Activated T-cell treated with anti-CD3 and anti-CD28 coated beads, Interleukin-2, amount 50 U/mL, for 4 hours (primary cell): ENCODE measurements around the gene UBASH3B. TPM values are rescaled to one million over a fixed set of nuclear protein-coding genes. Genes with fewer than 3 reads are reported as not detected.

Source experiments
- ATAC-seq, 2 donors: fragments of 200-7000 bp; cut with Tn5 transposase; one replicate each; pipeline ENCODE4 v1.10.0; 2021
- DNase-seq: peaks from one replicate; pipeline ENCODE4 v3.0.0-alpha.2; 2020
- H3K27me3 Mint-ChIP-seq: one replicate; pipeline ENCODE4 v1.8.0; 2021; ENCODE audit warnings: low read depth, mixed read lengths
- H3K36me3 Mint-ChIP-seq: one replicate; pipeline ENCODE4 v1.8.0; 2022; ENCODE audit warnings: mixed read lengths; ENCODE audit not compliant: insufficient read depth
- H3K4me1 Mint-ChIP-seq: one replicate; pipeline ENCODE4 v1.8.0; 2021; ENCODE audit warnings: low read depth, mixed read lengths
- H3K4me3 Mint-ChIP-seq: one replicate; pipeline ENCODE4 v1.8.0; 2021; ENCODE audit warnings: mild to moderate bottlenecking, moderate library complexity, mixed read lengths
- H3K9me3 Mint-ChIP-seq: one replicate; pipeline ENCODE4 v1.8.0; 2021; ENCODE audit warnings: mixed read lengths
- total RNA-seq, 3 donors: library from RNA; stranded (reverse); gene quantifications; one replicate each; pipeline ENCODE4 v1.2.1, GENCODE V29; 2021

The UBASH3B gene
- total RNA-seq, 3 donors from 2014 or later = 37.6 to 53.3 (median 39.9) TPM

DNA sequence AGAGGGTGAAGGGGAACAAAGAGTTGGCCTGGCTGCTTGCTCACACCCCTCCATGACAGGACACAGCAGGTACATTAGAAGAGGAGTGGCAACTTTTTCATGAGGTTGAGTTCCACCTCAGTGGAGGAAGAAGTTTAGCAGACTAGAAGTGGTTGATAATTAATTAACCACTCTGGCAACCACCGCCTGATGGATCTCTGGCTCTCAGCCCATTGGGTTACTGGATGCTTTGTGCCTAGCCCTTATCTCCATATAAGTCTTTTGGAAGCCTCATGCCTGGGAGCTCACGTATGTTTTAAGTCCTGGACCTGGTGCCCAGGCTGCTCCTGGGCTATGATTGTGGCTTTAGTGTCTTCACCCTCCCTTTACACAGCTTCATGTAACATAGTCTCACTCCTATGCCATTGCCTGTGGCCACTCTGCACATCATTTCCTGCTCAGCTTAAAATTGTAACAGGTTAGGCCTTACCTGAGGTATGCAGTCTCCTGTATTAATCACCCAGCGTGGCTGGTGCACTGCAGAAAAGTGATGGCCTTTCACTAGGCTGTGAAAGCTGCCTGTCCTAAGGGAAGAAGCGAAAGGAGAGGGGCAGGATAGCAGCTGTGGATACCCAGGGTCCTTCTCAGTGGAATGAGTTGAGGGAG, 110.1 kb downstream of the UBASH3B start:
- Mint-ChIP-seq H3K36me3 (peaks cover 8% of the 10 kb centered on the region), H3K27me3 (no peaks in the 10 kb centered on the region), H3K9me3 (no peaks in the 10 kb centered on the region), H3K4me1 (peaks cover 8% of the 10 kb centered on the region), H3K4me3 (no peak overlapping the region)
- ATAC-seq (no peak), DNase-seq (no peak)

DNA sequence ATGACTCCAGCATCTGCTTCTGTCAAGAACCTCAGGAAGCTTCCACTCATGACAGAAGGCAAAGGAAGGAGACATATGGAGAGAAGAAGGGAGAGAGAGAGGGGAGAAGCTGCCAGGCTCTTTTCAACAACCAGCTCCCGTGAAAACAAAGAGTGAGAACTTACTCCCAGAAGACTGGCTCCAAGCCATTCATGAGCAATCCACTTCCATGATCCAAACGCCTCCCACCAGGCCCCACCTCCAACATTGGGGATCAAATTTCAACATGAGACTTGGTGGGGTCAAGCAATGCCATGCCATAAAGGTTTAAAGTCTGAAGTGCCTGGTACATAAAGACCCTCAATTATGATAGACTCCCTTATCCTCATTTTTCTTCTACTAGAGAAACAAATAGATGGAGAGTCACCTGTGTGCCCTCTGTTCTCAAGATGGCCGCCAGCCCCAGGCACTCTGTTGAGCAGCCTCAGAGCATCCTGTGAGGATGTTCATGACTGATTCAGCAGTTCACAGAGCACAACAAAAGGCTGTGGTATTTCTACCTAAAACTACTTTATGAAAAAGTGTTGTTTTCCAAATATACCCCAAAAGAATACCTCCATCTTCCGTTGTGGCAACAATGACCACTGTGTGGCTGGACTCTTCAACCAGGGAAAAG, 113.7 kb downstream of the UBASH3B start:
- Mint-ChIP-seq H3K27me3 (no peaks in the 10 kb centered on the region), H3K36me3 (peaks cover 6% of the 10 kb centered on the region), H3K4me1 (peaks cover 15% of the 10 kb centered on the region), H3K4me3 (no peak overlapping the region), H3K9me3 (no peaks in the 10 kb centered on the region)
- ATAC-seq (no peak), DNase-seq (no peak)

- no peak for DNase-seq
- Mint-ChIP-seq H3K4me1 (peaks cover 37% of the 10 kb centered on the region), H3K9me3 (no peaks in the 10 kb centered on the region), H3K36me3 (peaks cover 9% of the 10 kb centered on the region), H3K4me3 (no peak overlapping the region), H3K27me3 (no peaks in the 10 kb centered on the region)
- ATAC-seq = no peak
Measured at GRCh38 chr11:122772945-122773344, 117.4 kb downstream of the UBASH3B start.

DNA sequence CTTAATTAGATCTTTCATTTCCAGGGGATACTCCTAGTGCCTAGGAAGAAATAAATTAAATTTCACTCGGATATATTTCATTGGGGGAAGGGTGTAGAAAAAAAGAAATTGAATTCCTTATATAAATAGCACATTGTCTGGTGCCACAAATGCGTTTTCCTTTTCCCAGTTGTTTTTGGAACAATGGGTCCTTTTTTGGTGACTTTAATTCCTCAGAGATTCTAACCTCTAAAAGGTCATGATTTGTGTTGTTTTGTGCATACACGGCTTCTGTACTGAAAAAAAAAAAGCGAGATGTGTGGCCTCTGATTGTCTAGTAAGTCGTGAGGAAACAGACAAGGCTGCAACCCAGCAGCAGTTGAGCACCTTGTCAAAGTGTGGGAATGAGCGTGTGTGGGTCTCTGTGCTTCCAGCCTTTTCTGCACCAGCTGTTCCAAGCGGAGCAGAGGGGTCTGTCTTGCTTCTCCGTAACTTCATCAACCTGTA, 118.3 kb downstream of the UBASH3B start:
- Mint-ChIP-seq H3K4me3 (no peak overlapping the region), H3K36me3 (peaks cover 12% of the 10 kb centered on the region)

DNA sequence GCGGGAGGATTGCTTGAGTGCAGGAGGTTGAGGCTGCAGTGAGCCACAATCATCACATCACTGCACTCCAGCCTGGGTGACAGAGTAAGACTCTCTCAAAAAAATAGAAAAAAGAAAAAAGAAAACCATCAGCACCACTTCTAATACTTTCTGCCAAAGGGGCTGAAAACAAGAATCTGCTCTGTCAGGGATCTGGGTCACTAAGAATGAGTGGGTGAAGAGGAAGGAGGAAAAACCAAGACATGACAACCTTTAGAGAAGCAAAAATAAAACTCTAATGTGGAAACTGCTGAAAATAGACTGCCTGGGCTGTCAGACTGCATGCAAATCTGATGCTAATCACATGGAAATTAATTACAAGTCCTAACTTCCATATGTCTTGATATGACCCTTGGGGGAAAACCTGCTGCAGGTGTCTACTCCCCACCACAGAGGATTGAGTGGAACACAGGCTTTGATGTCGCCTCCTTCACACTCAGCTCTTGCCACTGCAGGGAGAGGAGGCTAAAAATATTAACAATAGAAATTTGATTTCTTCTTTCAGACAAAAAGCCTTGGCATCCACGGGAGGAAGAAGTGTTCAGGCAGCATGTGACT, 120.3 kb downstream of the UBASH3B start:
- Mint-ChIP-seq H3K27me3 (no peaks in the 10 kb centered on the region), H3K4me1 (peaks cover 44% of the 10 kb centered on the region), H3K9me3 (no peaks in the 10 kb centered on the region), H3K36me3 (peaks cover 16% of the 10 kb centered on the region), H3K4me3 (no peak overlapping the region)
- ATAC-seq = peak; percentile 52 to 59
- DNase-seq = no peak

More for the DNA sequence above, 118.3 kb downstream of the UBASH3B start:
- peaks cover 43% of the 10 kb centered on the region for H3K4me1 Mint-ChIP-seq
- no peaks in the 10 kb centered on the region for H3K9me3 Mint-ChIP-seq
- no peak for DNase-seq
- no peak for ATAC-seq
- no peaks in the 10 kb centered on the region for H3K27me3 Mint-ChIP-seq

- no peaks in the 10 kb centered on the region for H3K27me3 Mint-ChIP-seq
- no peak for ATAC-seq
- peaks cover 20% of the 10 kb centered on the region for H3K36me3 Mint-ChIP-seq
- no peak for DNase-seq
- H3K4me3 Mint-ChIP-seq = no peak overlapping the region
- peaks cover 47% of the 10 kb centered on the region for H3K4me1 Mint-ChIP-seq
- H3K9me3 Mint-ChIP-seq = no peaks in the 10 kb centered on the region
Measured at GRCh38 chr11:122776546-122776945, 121.0 kb downstream of the UBASH3B start.

DNA sequence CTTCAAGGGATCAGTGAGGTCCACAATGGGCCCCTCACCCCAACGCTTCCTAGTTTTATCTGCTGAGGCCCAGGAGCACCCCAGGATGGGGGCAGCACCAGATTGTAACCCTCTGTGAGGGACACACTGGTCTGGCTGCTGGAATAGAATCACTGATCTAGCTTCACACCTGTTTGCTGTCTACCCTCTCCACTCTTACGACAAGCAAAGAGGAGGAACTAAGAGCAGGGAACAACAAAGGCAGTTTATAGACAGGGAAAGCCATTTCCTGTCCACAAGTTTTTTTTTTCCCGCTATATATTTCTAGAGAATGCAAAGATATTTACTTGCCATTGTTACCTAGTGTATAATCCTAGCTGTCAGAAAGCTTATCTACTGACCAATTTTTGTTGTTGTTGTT, 121.8 kb downstream of the UBASH3B start:
- Mint-ChIP-seq H3K4me1 (peaks cover 48% of the 10 kb centered on the region), H3K4me3 (no peak overlapping the region), H3K9me3 (no peaks in the 10 kb centered on the region), H3K36me3 (peaks cover 20% of the 10 kb centered on the region), H3K27me3 (no peaks in the 10 kb centered on the region)
- no peak for ATAC-seq
- no peak for DNase-seq

DNA sequence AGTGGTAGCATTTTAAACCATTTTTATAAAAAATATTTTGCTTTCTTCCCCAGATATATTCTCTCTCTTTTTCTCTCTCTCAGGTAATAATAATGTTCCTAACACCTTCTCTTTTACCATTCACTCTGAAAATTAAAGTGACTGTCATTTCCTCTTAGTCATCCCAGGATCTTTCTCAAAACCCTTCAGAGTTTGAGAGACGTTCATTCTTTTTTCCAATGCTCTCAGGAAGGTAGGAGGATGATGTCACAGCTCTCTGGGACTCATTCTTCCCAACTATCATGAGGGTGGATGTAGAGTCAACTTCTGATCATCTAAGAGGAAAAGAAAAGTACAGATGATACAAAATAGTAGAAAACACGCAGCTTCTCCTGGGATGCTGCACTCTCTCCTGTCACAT, 122.6 kb downstream of the UBASH3B start:
- no peaks in the 10 kb centered on the region for H3K9me3 Mint-ChIP-seq
- ATAC-seq = peak; percentile 65 to 66
- no peak for DNase-seq
- H3K27me3 Mint-ChIP-seq = no peaks in the 10 kb centered on the region
- H3K36me3 Mint-ChIP-seq = peaks cover 26% of the 10 kb centered on the region
- peak overlapping the region; percentile 22 for H3K4me3 Mint-ChIP-seq
- peaks cover 46% of the 10 kb centered on the region for H3K4me1 Mint-ChIP-seq

DNA sequence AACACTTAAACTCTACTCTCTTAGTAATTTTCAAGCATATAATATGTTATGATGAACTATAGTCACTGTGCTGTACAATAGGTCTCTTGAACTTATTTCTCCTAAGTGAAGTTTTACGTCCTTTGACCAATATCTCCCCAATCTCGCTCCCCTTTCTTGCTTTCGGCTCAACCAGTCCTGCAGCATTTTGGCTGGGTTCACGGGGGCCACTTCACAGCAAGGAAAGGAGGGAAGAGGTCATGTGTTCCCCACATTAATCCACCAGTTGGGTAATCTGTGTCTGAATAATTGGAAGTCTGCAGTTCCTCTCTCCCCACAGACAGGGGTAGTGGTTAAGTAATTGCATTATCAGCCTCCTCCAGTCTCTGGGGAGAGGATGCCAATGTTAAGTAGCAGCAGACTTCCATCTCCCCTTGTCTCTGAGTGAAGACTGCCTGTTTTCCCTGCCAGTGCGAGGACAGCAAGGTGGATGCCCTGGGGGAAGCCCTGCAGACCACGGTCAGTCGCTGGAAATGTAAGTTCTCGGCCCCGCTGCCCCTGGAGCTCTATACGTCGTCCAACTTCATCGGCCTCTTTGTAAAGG, 123.6 kb downstream of the UBASH3B start:
- no peak overlapping the region for H3K4me3 Mint-ChIP-seq
- H3K27me3 Mint-ChIP-seq = no peaks in the 10 kb centered on the region
- DNase-seq = no peak
- peaks cover 32% of the 10 kb centered on the region for H3K36me3 Mint-ChIP-seq
- ATAC-seq = no peak
- peaks cover 42% of the 10 kb centered on the region for H3K4me1 Mint-ChIP-seq
- no peaks in the 10 kb centered on the region for H3K9me3 Mint-ChIP-seq

DNA sequence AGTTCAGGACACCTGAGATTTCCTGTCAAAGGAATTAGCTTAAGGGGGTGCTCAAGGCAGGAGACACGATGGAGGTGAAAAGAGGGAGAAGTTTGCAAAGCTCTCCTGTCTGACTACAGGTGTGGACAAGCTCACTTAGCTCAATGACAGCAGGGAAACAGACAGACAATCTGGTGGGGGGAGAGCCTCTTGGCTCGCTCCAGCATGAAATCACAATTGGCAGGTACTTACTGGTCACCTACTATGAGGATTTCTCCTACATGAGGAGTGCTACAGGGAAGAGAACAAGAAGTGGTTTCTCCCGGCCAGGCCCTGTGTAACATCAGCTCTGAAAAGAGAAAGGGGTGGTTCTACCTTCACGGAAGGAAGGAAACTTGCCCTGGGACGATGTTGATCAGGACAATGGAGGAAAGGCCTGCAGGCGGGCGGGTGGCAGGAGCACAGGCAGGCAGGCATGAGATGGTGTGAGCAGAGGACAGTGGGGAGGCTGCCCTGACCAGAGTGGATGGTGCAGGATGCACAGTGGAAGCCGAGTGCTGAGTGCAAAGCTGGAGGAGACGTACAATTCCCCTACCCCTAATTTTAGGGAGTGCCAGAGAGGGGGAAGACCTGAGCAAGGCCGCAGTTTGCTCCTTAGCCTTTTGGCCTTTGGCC, 124.9 kb downstream of the UBASH3B start:
- peaks cover 35% of the 10 kb centered on the region for H3K36me3 Mint-ChIP-seq
- DNase-seq (no peak), ATAC-seq (no peak)
- H3K4me3 Mint-ChIP-seq = no peak overlapping the region
- no peaks in the 10 kb centered on the region for H3K27me3 Mint-ChIP-seq
- peaks cover 34% of the 10 kb centered on the region for H3K4me1 Mint-ChIP-seq
- no peaks in the 10 kb centered on the region for H3K9me3 Mint-ChIP-seq

- ATAC-seq (peak; percentile 80 to 86), DNase-seq (peak; percentile 75)
- Mint-ChIP-seq H3K4me3 (no peak overlapping the region), H3K27me3 (no peaks in the 10 kb centered on the region), H3K4me1 (peaks cover 22% of the 10 kb centered on the region), H3K9me3 (no peaks in the 10 kb centered on the region), H3K36me3 (peaks cover 35% of the 10 kb centered on the region)
Measured at GRCh38 chr11:122781378-122782195, 126.1 kb downstream of the UBASH3B start.

GRCh38 chr11:122782222-122782621, 126.7 kb downstream of the UBASH3B start:
- Mint-ChIP-seq H3K4me3 (no peak overlapping the region), H3K36me3 (peaks cover 35% of the 10 kb centered on the region), H3K27me3 (no peaks in the 10 kb centered on the region), H3K9me3 (no peaks in the 10 kb centered on the region), H3K4me1 (peaks cover 19% of the 10 kb centered on the region)
- DNase-seq (no peak), ATAC-seq (no peak)

DNA sequence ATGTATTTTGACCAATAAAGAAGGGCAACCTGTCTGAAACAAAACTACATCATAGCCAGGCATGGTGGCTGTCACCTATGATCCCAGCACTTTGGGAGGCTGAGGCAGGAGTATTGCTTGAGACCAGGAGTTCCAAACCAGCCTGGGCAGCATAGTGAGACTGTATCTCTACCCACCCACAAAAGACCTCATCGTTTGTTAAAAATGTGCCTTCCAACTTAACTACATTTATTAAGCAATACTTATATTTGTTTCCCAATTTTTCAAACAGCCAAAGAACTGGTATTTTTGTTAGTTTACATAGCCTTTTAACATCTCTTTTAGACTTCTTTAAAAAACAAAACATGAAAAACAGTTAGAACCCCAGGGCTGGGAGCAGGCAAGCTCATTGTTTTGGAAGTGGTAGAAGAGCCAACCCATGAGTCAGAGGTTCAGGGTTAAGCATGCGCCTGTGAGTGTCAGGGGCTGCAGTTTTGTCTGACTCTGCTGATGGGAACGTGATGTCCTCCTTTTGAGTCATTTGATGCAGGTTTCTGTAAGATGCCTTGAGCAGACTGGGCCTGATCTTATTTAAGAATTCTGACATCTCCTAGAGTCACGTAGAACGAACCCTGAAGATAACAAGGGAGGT, 128.9 kb downstream of the UBASH3B start:
- no peak for DNase-seq
- Mint-ChIP-seq H3K9me3 (no peaks in the 10 kb centered on the region), H3K27me3 (no peaks in the 10 kb centered on the region), H3K4me1 (peaks cover 4% of the 10 kb centered on the region), H3K36me3 (peaks cover 36% of the 10 kb centered on the region), H3K4me3 (no peak overlapping the region)
- no peak for ATAC-seq
